Superior temporal gyrus (tissue), 1 donor: Measurements from ENCODE around the gene GSTM5.
"Not testable (repeated sequence)": the region's sequence is repeated elsewhere in the genome, so short reads cannot be mapped to it uniquely, and the experiment has no call there.

Source experiments
- DNase-seq: peaks from one replicate; pipeline ENCODE4 v3.0.0-alpha.2; 2016; ENCODE audit errors: extremely low spot score

GSTM5 gene

GRCh38 chr1:109697066-109697465, 15.0 kb upstream of the GSTM5 start:
- DNase-seq = no peak

- DNase-seq = not testable (repeated sequence)
Observed at GRCh38 chr1:109697861-109698260, 14.2 kb upstream of the GSTM5 start.

- not testable (repeated sequence) for DNase-seq
Observed at GRCh38 chr1:109702940-109703339, 9.1 kb upstream of the GSTM5 start.

GRCh38 chr1:109704173-109704572, 7.9 kb upstream of the GSTM5 start:
- DNase-seq = peak; percentile 1

- peak; percentile 1 for DNase-seq
Observed at GRCh38 chr1:109705411-109705810, 6.6 kb upstream of the GSTM5 start.

- DNase-seq = not testable (repeated sequence)
Observed at GRCh38 chr1:109708949-109709348, 3.1 kb upstream of the GSTM5 start.

GRCh38 chr1:109709822-109710221, 2.2 kb upstream of the GSTM5 start:
- not testable (repeated sequence) for DNase-seq

- no peak for DNase-seq
Observed at GRCh38 chr1:109712321-109712864, 342 bp downstream of the GSTM5 start.

- DNase-seq = no peak
Observed at GRCh38 chr1:109713636-109714035, 1.6 kb downstream of the GSTM5 start.

GRCh38 chr1:109714661-109715372, 2.8 kb downstream of the GSTM5 start:
- peak; percentile 4 for DNase-seq

GRCh38 chr1:109716121-109716520, 4.1 kb downstream of the GSTM5 start:
- peak; percentile 5 for DNase-seq

- DNase-seq = peak; percentile 1
Observed at GRCh38 chr1:109716570-109717090, 4.6 kb downstream of the GSTM5 start.

- no peak for DNase-seq
Observed at GRCh38 chr1:109717729-109718128, 5.7 kb downstream of the GSTM5 start.

- DNase-seq = no peak
Observed at GRCh38 chr1:109718495-109718894, 6.4 kb downstream of the GSTM5 start.

- no peak for DNase-seq
Observed at GRCh38 chr1:109719337-109719837, 7.3 kb downstream of the GSTM5 start.

- no peak for DNase-seq
Observed at GRCh38 chr1:109721042-109721441, 9.0 kb downstream of the GSTM5 start.

GRCh38 chr1:109721971-109722370, 9.9 kb downstream of the GSTM5 start:
- no peak for DNase-seq

GRCh38 chr1:109722908-109723691, 11.0 kb downstream of the GSTM5 start:
- DNase-seq = no peak

- DNase-seq = no peak
Observed at GRCh38 chr1:109724933-109725332, 12.9 kb downstream of the GSTM5 start.

GRCh38 chr1:109725510-109725909, 13.5 kb downstream of the GSTM5 start:
- DNase-seq = no peak

GRCh38 chr1:109726007-109726406, 14.0 kb downstream of the GSTM5 start:
- no peak for DNase-seq

GRCh38 chr1:109726728-109727373, 14.8 kb downstream of the GSTM5 start:
- DNase-seq = no peak
